Endothelial cell of umbilical vein (primary cell): ENCODE data around the gene TGM1. TPM values are rescaled to one million over a fixed set of nuclear protein-coding genes. Genes with fewer than 3 reads are reported as not detected.

Experiments
- BruUV-seq: library from RNA; stranded (reverse); fragments of 400-500 nt; replicated peaks from 2 replicates; lab custom pipeline; 2021; lab: Mats Ljungman, UMichigan
- CTCF ChIA-PET: fragments of 300-600, 350-600 bp; sonication (Branson Sonifier 250); formaldehyde crosslinking; loops from one replicate; lab custom pipeline; 2021; ENCODE audit warnings: antibody characterized with exemption, inconsistent platforms; lab: Charles Lee
- POLR2A ChIA-PET: fragments of 300-600, 350-600 bp; sonication (Branson Sonifier 250); formaldehyde crosslinking; loops from one replicate; lab custom pipeline; 2021; ENCODE audit warnings: antibody characterized with exemption, inconsistent platforms; lab: Charles Lee
- DNase-seq: peaks from one replicate; pipeline ENCODE4 v3.0.0-alpha.2; 2011; ENCODE audit warnings: low read depth, low spot score
- FAIRE-seq: peaks from 2 replicates; lab custom pipeline; 2011; peaks lifted over from hg19 to GRCh38; lab: Jason Lieb, UNC
- H2AFZ ChIP-seq: 2 replicates; pipeline ENCODE4 v1.6.0; 2012; ENCODE audit warnings: low read depth, low read length, control low read depth, inconsistent platforms
- H3K27ac ChIP-seq: 2 replicates; pipeline ENCODE4 v1.5.1; 2011; ENCODE audit warnings: low read depth, mild to moderate bottlenecking, control low read depth, low read length, moderate library complexity; ENCODE audit not compliant: insufficient read depth
- H3K27me3 ChIP-seq, 2 experiments: 2 replicates each; pipeline versions ENCODE4 v1.6.0 to v1.6.1; 2011; ENCODE audit warnings: low read length in 2 of 2, mixed read lengths in 1 of 2; ENCODE audit not compliant: control insufficient read depth in 2 of 2, insufficient read depth in 2 of 2
- H3K36me3 ChIP-seq, 2 experiments: 2 replicates in 1 of 2; 3 replicates in 1 of 2; pipeline ENCODE4 v1.5.1; 2011; ENCODE audit warnings: low read length in 2 of 2, mild to moderate bottlenecking in 1 of 2, moderate library complexity in 1 of 2; ENCODE audit not compliant: control insufficient read depth in 2 of 2, insufficient read depth in 2 of 2; ENCODE audit errors: extremely low read depth in 1 of 2
- H3K4me1 ChIP-seq: 3 replicates; pipeline ENCODE4 v1.5.1; 2011; ENCODE audit warnings: mild to moderate bottlenecking, low read length; ENCODE audit not compliant: control insufficient read depth, insufficient read depth; ENCODE audit errors: extremely low read depth
- H3K4me2 ChIP-seq: 2 replicates; pipeline ENCODE4 v1.6.1; 2011; ENCODE audit warnings: low read length, control low read depth, mixed read lengths; ENCODE audit not compliant: insufficient read depth
- H3K4me3 ChIP-seq, 3 experiments: fragments of 200-600 bp in 1 of 3; sonication (generic), shearing (Covaris generic) in 1 of 3; replicated peaks in 1 of 3; 2 replicates each; pipeline ENCODE4 v1.5.1; 2011 to 2016; ENCODE audit warnings: control low read depth in 3 of 3, low read length in 3 of 3, mild to moderate bottlenecking in 2 of 3, inconsistent platforms in 1 of 3, low read depth in 1 of 3, moderate library complexity in 1 of 3; ENCODE audit not compliant: insufficient read depth in 1 of 3
- H3K79me2 ChIP-seq: 2 replicates; pipeline ENCODE4 v1.6.0; 2012; ENCODE audit warnings: low read length, inconsistent platforms; ENCODE audit not compliant: control insufficient read depth, insufficient read depth
- H3K9ac ChIP-seq: replicated peaks from 2 replicates; pipeline ENCODE3; 2011; ENCODE audit warnings: low read length, control low read depth; ENCODE audit not compliant: insufficient read depth; ENCODE audit errors: extremely low read depth
- H3K9me1 ChIP-seq: replicated peaks from 3 replicates; pipeline ENCODE4 v1.6.0; 2011; ENCODE audit warnings: mild to moderate bottlenecking, low read length; ENCODE audit not compliant: control insufficient read depth, insufficient read depth; ENCODE audit errors: extremely low read depth
- H3K9me3 ChIP-seq: replicated peaks from 2 replicates; pipeline ENCODE4 v1.5.1; 2012; ENCODE audit warnings: low read length, inconsistent platforms; ENCODE audit not compliant: control insufficient read depth, insufficient read depth
- H4K20me1 ChIP-seq: replicated peaks from 2 replicates; pipeline ENCODE3; 2011; ENCODE audit warnings: mild to moderate bottlenecking, low read length; ENCODE audit not compliant: control insufficient read depth, insufficient read depth; ENCODE audit errors: extremely low read depth
- CTCF ChIP-seq, 2 donors: IDR thresholded peaks; 1 replicate in 1 of 2; 2 replicates in 1 of 2; pipeline ENCODE4 v1.5.1; 2011; ENCODE audit warnings: low read length in 2 of 2, mild to moderate bottlenecking in 2 of 2, moderate library complexity in 2 of 2, control low read depth in 1 of 2, inconsistent platforms in 1 of 2, low read depth in 1 of 2; ENCODE audit not compliant: insufficient read depth in 1 of 2; ENCODE audit errors: extremely low read depth in 1 of 2
- EZH2 ChIP-seq: IDR thresholded peaks from 2 replicates; pipeline ENCODE4 v1.6.1; 2012; ENCODE audit warnings: borderline replicate concordance, low read depth, mild to moderate bottlenecking, moderate library complexity, low read length, inconsistent platforms; ENCODE audit not compliant: severe bottlenecking
- FOS ChIP-seq: IDR thresholded peaks from 2 replicates; pipeline ENCODE4 v1.6.1; 2011; ENCODE audit warnings: mild to moderate bottlenecking, low read length, moderate library complexity, borderline replicate concordance; ENCODE audit not compliant: insufficient read depth
- GATA2 ChIP-seq: IDR thresholded peaks from 2 replicates; pipeline ENCODE4 v1.7.0; 2011; ENCODE audit warnings: low read depth, mild to moderate bottlenecking, moderate library complexity, mixed read lengths, low read length; ENCODE audit not compliant: insufficient read length, insufficient read depth
- JUN ChIP-seq: IDR thresholded peaks from 2 replicates; pipeline ENCODE4 v1.6.1; 2011; ENCODE audit warnings: borderline replicate concordance, low read depth; ENCODE audit not compliant: insufficient read length, insufficient read depth
- MAX ChIP-seq: IDR thresholded peaks from 2 replicates; pipeline ENCODE4 v1.6.1; 2011; ENCODE audit not compliant: insufficient read depth, insufficient read length
- MYC ChIP-seq: IDR thresholded peaks from one replicate; pipeline ENCODE4 v1.6.1; 2011; ENCODE audit warnings: mild to moderate bottlenecking, low read depth, low read length
- POLR2A ChIP-seq: IDR thresholded peaks from 2 replicates; pipeline ENCODE4 v1.6.1; 2012; ENCODE audit warnings: low read depth, mild to moderate bottlenecking, control low read depth, low read length
- POLR2AphosphoS5 ChIP-seq: IDR thresholded peaks from 2 replicates; pipeline ENCODE4 v1.6.1; 2012; ENCODE audit warnings: low read depth, mild to moderate bottlenecking, control low read depth, low read length, moderate library complexity; ENCODE audit not compliant: insufficient read depth
- dilution Hi-C: fragments of 300-500 bp; cut with MboI; formaldehyde crosslinking; loops from one replicate; pipeline ENCODE4 v1.15.0; 2019; ENCODE audit warnings: low sequenced_read_pairs; ENCODE audit not compliant: extremely low pct_ligation_motif_present
- intact Hi-C: fragments of 100-400 bp; cut with micrococcal nuclease; formaldehyde crosslinking; loops from one replicate; pipeline ENCODE4 v1.10.0; 2022
- polyA plus RNA-seq, 4 experiments: library from polyadenylated mRNA; depleted of rRNA in 3 of 4; stranded (reverse) in 3 of 4; unstranded in 1 of 4; fragments of >200 nt; gene quantifications; 2 replicates each; pipeline versions ENCODE4 v1.2.1 to v1.2.3, GENCODE V29; 2011 to 2012; ENCODE audit warnings: missing spikeins in 1 of 4
- total RNA-seq: library from RNA; stranded (reverse); gene quantifications from 2 replicates; pipeline ENCODE4 v1.2.3, GENCODE V29; 2021

TGM1 gene
- total and polyA plus RNA-seq, 2 donors (not counting 3 experiments of a cell fraction or from before 2014, with no cell fraction given): 1.0 to 3.4 TPM

GRCh38 chr14:24258548-24259265 is 4.3 kb downstream of the TGM1 start:
- H3K9me3 ChIP-seq: no peaks in the 10 kb centered on the region
- no peaks in the 10 kb centered on the region for H4K20me1 ChIP-seq
- no peaks in the 10 kb centered on the region for H3K79me2 ChIP-seq
- no TSS peak for BruUV-seq
- intact Hi-C loops (no loop called here), dilution Hi-C loops (no loop called here)
- no peaks in the 10 kb centered on the region for H3K9me1 ChIP-seq
- H2AFZ ChIP-seq: no peak overlapping the region
- FAIRE-seq: no peak
- ChIA-PET CTCF (interaction anchor here (0.8 to 1.6 kb wide), 3 partner anchors 16 kb away, joined by 3 to 4 read pairs (median 3); partner anchors contain the start of gene TINF2), POLR2A (no interaction called here)
- no peaks in the 10 kb centered on the region for H3K27me3 ChIP-seq
- peaks cover 0 to 3% of the 10 kb centered on the region in 2 experiments for H3K36me3 ChIP-seq
- no peak overlapping the region for H3K9ac ChIP-seq
- no peak overlapping the region for H3K4me3 ChIP-seq
- no peak for TF ChIP-seq FOS
- no peak for TF ChIP-seq POLR2AphosphoS5
- TF ChIP-seq MAX: no peak
- no peak for TF ChIP-seq JUN
- no peak for TF ChIP-seq POLR2A
- TF ChIP-seq MYC: no peak
- TF ChIP-seq GATA2: no peak
- TF ChIP-seq EZH2: no peak
- TF ChIP-seq CTCF (IDR thresholded peaks at IDR 0.05; ENCODE audit: extremely low read depth in 1 of 2, insufficient read depth in 1 of 2, low read depth in 1 of 2, low read length in 2 of 2): no peak
- no peak for DNase-seq
- no peaks in the 10 kb centered on the region for H3K4me1 ChIP-seq
- H3K27ac ChIP-seq: no peak overlapping the region
- H3K4me2 ChIP-seq: no peak overlapping the region
